BE2C (cell line): Measurements from ENCODE around the gene STXBP1.
"Not testable (repeated sequence)": the region's sequence is repeated elsewhere in the genome, so short reads cannot be mapped to it uniquely, and the experiment has no call there.

Experiments used
- DNase-seq: peaks from one replicate; pipeline ENCODE4 v3.0.0-alpha.2; 2020
- H3K27me3 ChIP-seq: fragments of 250-450 bp; sonication (Bioruptor Pico); 2 replicates; pipeline ENCODE4 v1.5.1; 2020; ENCODE audit warnings: mild to moderate bottlenecking
- H3K36me3 ChIP-seq: fragments of 250-450 bp; sonication (Bioruptor Pico); 2 replicates; pipeline ENCODE4 v1.5.1; 2020; ENCODE audit warnings: mild to moderate bottlenecking
- H3K4me1 ChIP-seq: fragments of 250-450 bp; sonication (Bioruptor Pico); 2 replicates; pipeline ENCODE4 v1.5.1; 2020
- H3K4me3 ChIP-seq: 2 replicates; pipeline ENCODE4 v1.5.1; 2011; ENCODE audit warnings: low read depth, low read length
- H3K9me3 ChIP-seq: fragments of 250-450 bp; sonication (Bioruptor Pico); 2 replicates; pipeline ENCODE4 v1.5.1; 2020
- CTCF ChIP-seq: IDR thresholded peaks from 2 replicates; pipeline ENCODE4 v1.5.1; 2012; ENCODE audit warnings: mild to moderate bottlenecking, low read depth, low read length

The STXBP1 gene

GRCh38 chr9:127611603-127611898, 526 bp upstream of the STXBP1 start:
- no peak for DNase-seq
- H3K36me3 ChIP-seq, result no peaks in the 10 kb centered on the region

GRCh38 chr9:127612939-127613582, 984 bp downstream of the STXBP1 start:
- no peak for TF ChIP-seq CTCF
- DNase-seq, result peak; percentile 63
- peak overlapping the region; percentile 91 for H3K4me3 ChIP-seq

More at GRCh38 chr9:127611603-127611898, 526 bp upstream of the STXBP1 start:
- Histone ChIP-seq H3K4me1 (peaks cover 13% of the 10 kb centered on the region), H3K9me3 (no peaks in the 10 kb centered on the region), H3K4me3 (peak overlapping the region; percentile 59), H3K27me3 (no peaks in the 10 kb centered on the region)
- TF ChIP-seq CTCF, result no peak

GRCh38 chr9:127613583-127613954, 1.5 kb downstream of the STXBP1 start:
- no peaks in the 10 kb centered on the region for H3K36me3 ChIP-seq
- H3K4me1 ChIP-seq, result peaks cover 6% of the 10 kb centered on the region
- DNase-seq, result no peak
- H3K4me3 ChIP-seq, result peak overlapping the region; percentile 91
- H3K9me3 ChIP-seq, result no peaks in the 10 kb centered on the region
- no peak for TF ChIP-seq CTCF
- no peaks in the 10 kb centered on the region for H3K27me3 ChIP-seq

More at GRCh38 chr9:127612939-127613582, 984 bp downstream of the STXBP1 start:
- H3K4me1 ChIP-seq, result peaks cover 6% of the 10 kb centered on the region
- no peaks in the 10 kb centered on the region for H3K36me3 ChIP-seq
- H3K27me3 ChIP-seq, result no peaks in the 10 kb centered on the region
- H3K9me3 ChIP-seq, result no peaks in the 10 kb centered on the region

- TF ChIP-seq CTCF, result no peak
- DNase-seq, result no peak
- Histone ChIP-seq H3K4me1 (peaks cover 4% of the 10 kb centered on the region; the same call in 1 of the 2 replicates), H3K4me3 (no peak overlapping the region), H3K36me3 (no peaks in the 10 kb centered on the region), H3K9me3 (no peaks in the 10 kb centered on the region), H3K27me3 (no peaks in the 10 kb centered on the region)
Measured at GRCh38 chr9:127614961-127615360, 2.9 kb downstream of the STXBP1 start.

- H3K9me3 ChIP-seq, DNase-seq, H3K27me3 ChIP-seq, H3K4me3 ChIP-seq, H3K36me3 ChIP-seq, H3K4me1 ChIP-seq: not testable (repeated sequence)
Measured at GRCh38 chr9:127621339-127621970, 9.4 kb downstream of the STXBP1 start.

- no peaks in the 10 kb centered on the region for H3K27me3 ChIP-seq
- TF ChIP-seq CTCF, result no peak
- DNase-seq, result no peak
Measured at GRCh38 chr9:127626752-127627493, 14.8 kb downstream of the STXBP1 start.

More at GRCh38 chr9:127626752-127627493, 14.8 kb downstream of the STXBP1 start:
- Histone ChIP-seq H3K4me3 (no peak overlapping the region), H3K36me3 (no peaks in the 10 kb centered on the region), H3K4me1 (peaks cover 10% of the 10 kb centered on the region), H3K9me3 (no peaks in the 10 kb centered on the region)
